ENCODE measurements around the gene ASNS.
A peak's percentile ranks its signal among the peaks of the same experiment; 100 is the strongest.

The ASNS gene

GRCh38 chr7:97842006-97842405, 30.2 kb downstream of the ASNS start:
- no peak for DNase-seq

GRCh38 chr7:97835296-97836138, 36.7 kb downstream of the ASNS start:
- DNase-seq = peak; percentile 48

GRCh38 chr7:97819161-97819560, 53.0 kb downstream of the ASNS start:
- DNase-seq = no peak

- no peak for DNase-seq
These were observed 54.0 kb downstream of the ASNS start for GRCh38 chr7:97818066-97818663.

All from fibroblast of upper back skin (primary cell).